GM21737 (cell line): ENCODE data around the gene KRTAP10-3.

Experiments used
- ATAC-seq: cut with Tn5 transposase; IDR thresholded peaks from one replicate; pipeline ENCODE4 v1.9.1; 2021; ENCODE audit warnings: mild to moderate bottlenecking, moderate library complexity; ENCODE audit not compliant: unreplicated experiment

The KRTAP10-3 gene

GRCh38 chr21:44508711-44509445 is 49.7 kb downstream of the KRTAP10-3 start:
- no peak for ATAC-seq

- no peak for ATAC-seq
Measured at GRCh38 chr21:44508426-44508710, 50.2 kb downstream of the KRTAP10-3 start.
